NAMALWA (cell line): ENCODE results near the gene CTF1.
"Not testable (repeated sequence)": the region's sequence is repeated elsewhere in the genome, so short reads cannot be mapped to it uniquely, and the experiment has no call there.

ENCODE experiments used
- DNase-seq: peaks from one replicate; pipeline ENCODE4 v3.0.0-alpha.2; 2015; ENCODE audit warnings: low spot score

Gene CTF1, protein sequence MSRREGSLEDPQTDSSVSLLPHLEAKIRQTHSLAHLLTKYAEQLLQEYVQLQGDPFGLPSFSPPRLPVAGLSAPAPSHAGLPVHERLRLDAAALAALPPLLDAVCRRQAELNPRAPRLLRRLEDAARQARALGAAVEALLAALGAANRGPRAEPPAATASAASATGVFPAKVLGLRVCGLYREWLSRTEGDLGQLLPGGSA

GRCh38 chr16:30896261-30896888 lies at the start of gene CTF1:
TSS of gene CTF1 (plus strand) at chr16:30896614. CDS start at chr16:30896644, 30 bp downstream.
- DNase-seq: no peak

DNA sequence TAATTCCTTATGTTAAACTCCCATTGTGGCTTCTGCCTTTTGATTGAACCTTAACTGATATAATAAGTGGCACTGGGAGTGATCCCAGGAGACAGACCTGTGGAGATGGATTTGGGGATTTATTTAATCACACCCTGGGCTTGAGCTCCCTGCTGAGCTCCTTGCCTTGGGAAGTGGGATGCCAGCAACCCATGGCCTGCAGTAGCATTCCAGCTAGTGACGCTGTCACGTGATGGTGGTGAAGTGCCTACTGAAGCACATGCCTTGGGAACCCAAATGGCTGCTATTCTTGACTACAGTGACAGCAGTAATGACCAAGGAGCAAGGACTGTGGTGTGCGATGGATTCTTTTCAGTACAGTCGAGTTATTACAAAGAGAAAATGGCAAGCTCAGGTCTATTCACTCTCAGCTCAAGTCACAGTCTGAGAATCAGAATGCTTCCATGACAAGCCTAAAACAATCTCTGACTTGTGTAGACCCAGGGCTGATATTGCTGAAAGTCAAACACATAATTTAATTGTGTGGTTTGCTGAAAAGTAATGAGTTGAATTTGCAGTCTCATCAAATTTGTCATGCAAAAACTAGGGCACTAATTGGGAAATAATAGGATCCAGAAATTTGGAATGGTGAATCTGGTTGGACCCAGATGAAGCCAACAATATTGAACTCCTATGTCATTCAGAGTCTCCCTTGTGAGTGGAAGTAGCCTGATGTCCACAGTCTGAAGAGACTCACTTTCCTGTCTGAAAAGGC lies 49.6 kb upstream of the CTF1 start:
- DNase-seq: no peak

DNA sequence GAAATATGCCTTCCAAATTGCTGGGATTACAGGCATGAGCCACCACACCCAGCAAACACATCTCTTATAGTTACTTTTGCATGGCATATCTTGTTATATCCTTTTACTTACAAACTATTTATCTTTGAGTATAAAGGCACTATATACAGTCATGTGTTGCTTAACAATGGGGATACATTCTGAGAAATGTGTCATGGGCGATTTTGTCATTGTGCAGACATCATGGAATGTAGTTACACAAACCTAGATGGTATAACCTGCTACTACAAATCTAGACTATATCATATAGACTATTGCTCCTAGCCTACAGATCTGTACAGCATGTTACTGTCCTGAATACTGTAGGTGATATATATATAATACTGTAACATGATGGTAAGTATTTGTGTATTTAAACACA lies 46.2 kb upstream of the CTF1 start:
- no peak for DNase-seq

DNA sequence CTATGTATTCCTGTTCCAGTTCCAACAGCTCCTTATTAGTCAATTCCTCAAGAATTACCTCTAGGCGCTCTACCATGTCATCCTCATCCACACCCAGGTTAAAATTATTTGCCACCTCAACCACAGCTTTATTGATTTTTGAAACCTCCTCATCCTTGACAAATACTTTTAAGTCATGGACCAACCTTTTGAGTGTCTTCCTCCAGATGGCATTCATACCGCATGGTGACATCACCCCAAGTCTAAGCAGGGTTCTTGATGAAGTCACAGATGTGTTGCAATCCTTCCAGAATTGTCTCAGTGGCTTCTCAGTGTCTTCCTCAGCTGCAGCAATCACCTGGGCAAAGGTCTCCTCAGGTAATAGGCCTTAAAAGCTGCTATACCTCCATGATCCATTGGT lies 42.7 kb upstream of the CTF1 start:
- no peak for DNase-seq

DNA sequence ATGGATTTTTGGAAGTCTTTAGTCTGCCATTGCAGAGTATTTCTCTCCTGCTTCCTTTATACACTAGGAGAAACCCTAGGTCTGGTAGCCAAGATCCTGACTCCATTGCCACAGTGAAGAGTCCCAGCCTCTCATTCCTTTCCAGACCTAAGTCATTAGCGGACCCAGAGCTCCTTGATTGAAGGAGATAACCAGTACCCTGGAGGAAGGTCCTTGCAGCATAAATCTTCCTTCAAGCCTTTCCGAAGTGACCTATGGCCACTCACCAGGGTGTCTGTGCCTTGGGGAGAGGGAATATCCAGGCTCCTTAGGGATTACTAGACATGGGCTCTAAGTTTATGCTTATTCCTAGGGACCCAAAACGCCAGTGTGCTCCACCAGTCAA lies 38.3 kb upstream of the CTF1 start:
- no peak for DNase-seq

- no peak for DNase-seq
Observed at GRCh38 chr16:30858829-30859423, 37.5 kb upstream of the CTF1 start.

GRCh38 chr16:30860729-30861128 lies 35.7 kb upstream of the CTF1 start:
- DNase-seq: not testable (repeated sequence)

- not testable (repeated sequence) for DNase-seq
Observed at GRCh38 chr16:30863178-30863577, 33.2 kb upstream of the CTF1 start.

- DNase-seq: no peak
Observed at GRCh38 chr16:30866031-30866430, 30.4 kb upstream of the CTF1 start.

GRCh38 chr16:30867747-30868146 lies 28.7 kb upstream of the CTF1 start:
- DNase-seq: peak; percentile 31

DNA sequence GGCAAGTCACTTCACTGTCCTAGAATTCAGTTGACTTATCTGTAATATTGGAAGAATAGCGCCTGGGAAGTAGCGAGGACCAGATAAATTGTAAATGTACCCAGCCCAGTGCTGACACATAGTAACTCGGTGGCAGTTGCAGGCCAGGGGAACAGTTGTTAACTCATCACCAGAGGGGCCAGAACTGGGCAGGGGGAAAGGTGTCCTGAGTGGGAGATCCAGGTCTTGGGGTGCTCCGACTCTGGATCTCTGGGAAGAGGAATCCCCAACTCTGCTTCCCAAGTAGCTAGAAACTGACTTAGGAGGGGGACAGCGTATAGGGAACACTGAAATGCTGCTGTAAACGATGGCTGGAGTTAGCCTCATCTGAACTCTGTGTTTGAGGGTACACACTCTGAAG lies 25.5 kb upstream of the CTF1 start:
- no peak for DNase-seq

DNA sequence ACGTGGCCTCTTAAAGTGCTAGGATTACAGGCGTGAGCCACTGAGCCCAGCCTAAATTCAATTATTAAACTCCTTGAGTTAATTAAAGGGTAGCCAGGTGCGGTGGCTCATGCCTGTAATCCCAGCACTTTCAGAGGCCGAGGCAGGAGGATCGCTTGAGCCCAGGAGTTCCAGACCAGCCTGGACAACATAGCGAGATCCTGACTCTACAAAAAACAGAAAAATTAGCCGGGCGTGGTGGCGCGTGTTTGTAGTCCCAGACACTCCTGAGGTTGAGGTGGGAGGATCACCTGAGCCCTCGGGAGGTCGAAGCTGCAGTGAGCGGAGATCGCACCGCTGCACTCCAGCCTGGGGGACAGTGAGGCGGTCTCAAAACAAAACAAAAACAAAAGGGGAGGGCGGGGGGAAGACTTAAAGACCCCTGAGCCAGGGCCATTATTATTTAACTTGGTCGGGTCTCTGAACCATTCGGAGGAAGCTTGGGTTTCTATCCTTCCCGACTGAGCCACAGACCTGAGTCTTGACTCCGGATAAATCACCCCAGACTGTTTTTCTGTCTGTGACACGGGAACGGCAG lies 22.1 kb upstream of the CTF1 start:
- DNase-seq: no peak

DNA sequence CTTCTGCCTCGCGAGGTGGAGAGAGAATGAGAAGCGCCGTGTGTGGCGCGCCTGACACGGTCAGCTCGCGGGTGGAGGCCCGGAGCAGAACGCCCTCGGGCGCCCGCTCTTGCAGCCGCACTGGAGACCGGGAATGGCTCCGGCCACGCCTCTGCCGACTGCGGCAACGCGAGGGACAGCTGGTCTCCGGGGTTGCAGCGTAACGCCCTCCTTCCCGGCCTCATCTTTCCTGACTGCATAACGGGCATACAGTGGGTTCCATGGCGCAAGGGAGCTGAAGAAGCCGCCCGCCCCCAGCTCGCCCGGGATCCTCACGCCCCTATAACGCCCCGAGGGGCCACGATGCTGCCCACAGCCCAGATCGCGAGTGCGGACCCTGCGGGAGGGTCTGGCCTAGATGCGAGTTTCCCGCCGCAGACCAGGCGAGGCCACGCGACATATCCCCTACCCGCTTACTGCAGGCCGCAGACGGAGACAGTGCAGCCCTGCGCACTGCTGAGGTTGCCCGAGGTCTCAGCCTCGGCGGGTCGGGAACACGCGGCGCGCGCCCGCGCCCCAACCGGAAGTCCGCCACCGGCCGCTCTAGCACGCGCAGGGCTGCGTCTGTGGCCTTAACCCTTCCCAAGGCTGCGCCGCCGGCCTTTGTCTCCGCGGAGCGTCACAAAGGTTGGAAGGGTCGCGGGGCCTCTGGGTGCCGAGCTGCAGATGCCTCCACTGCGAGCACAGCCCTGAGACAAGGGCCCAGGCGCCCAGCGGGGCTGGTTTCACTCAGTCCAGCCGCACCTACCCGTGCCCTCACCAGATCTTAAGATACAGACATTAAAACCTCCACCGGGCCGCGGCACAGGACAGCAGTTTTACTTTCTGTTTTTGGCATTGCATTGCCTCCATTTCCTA lies 21.3 kb upstream of the CTF1 start:
- peak; percentile 92 for DNase-seq

DNA sequence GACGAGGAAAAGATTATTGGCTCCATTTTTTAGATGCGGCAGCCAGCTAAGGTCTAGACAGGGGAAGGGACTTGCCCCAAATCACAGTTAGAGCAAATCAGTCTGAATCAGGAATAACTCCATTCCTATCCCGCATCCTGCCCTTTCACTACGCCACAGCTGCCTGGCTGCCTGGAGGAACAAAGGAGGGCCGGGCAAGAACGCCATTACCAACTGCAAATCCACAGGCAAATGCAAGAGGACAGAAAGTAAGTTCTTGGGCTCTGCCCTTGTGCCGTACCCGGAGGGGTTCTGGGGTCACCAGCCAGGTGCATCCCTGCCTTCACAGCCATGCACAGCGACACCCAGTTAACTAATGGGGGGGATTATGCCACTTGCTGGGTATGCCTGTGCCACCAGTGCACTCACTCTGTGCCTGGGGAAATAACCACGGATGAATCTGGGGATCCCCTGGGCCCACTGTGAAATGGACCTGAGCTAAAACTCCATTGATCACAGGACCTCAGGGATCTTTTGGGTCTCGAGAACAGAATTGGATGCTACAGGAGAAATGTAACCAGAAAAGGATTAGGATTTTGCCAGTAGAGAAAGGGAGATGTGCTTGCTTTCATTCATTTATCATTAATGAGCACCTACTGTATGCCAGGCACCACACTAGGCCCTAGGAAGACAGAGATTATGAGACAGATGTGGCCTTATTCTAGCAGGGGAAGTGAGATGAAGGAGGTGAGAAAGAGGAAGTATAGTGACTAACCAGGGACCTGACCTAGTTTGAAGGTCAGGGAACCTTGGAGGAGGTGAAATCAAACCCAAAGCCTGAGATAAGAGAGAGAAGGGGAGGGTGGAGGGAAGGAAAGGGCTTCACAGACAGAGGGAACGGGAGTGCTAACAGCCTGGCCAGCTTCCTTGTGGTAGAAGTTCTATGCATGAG lies 20.3 kb upstream of the CTF1 start:
- peak; percentile 67 for DNase-seq

GRCh38 chr16:30876867-30877266 lies 19.5 kb upstream of the CTF1 start:
- DNase-seq: no peak

GRCh38 chr16:30882429-30883310 lies 13.7 kb upstream of the CTF1 start:
- no peak for DNase-seq

- peak; percentile 33 for DNase-seq
Observed at GRCh38 chr16:30884760-30885159, 11.7 kb upstream of the CTF1 start.

- no peak for DNase-seq
Observed at GRCh38 chr16:30885196-30885595, 11.2 kb upstream of the CTF1 start.

GRCh38 chr16:30886145-30886544 lies 10.3 kb upstream of the CTF1 start:
- DNase-seq: no peak
